ENCODE measurements around the gene EFNA3. TPM values are rescaled to one million over a fixed set of nuclear protein-coding genes. Genes with fewer than 3 reads are reported as not detected.

The EFNA3 gene
- total and polyA plus RNA-seq, 2 of the 4 experiments (the other 2 are of a cell fraction), result 0.72 to 1.6 TPM

DNA sequence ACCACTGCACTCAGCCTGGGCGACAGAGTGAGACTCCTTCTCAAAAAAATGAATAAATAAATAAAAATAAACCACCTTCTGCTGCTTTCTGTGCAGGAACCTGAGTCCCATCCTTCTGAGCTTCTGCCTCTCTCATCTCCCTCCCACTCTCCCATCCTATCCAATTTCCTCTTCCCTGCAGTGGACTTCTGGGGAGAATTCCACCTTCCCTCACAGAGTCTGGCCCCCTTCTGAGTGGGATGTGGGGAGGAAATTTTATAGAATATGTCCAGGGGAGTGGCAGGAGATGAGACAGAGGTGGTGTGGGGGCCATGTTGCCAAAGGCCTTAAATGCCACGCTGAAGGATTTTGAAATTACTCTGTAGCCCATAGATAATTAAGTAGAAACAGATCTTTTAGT is 43.7 kb downstream of the EFNA3 start:
- no peak overlapping the region for H3K4me3 ChIP-seq (ENCODE audit: insufficient read depth, low read depth, low read length)
- DNase-seq (no peak), ATAC-seq (ENCODE audit: low read depth) (no peak)
- no peak overlapping the region for H3K56ac ChIP-seq (ENCODE audit: extremely low read depth, insufficient read depth, low read length)
- no peak overlapping the region for H3K27ac ChIP-seq (ENCODE audit: insufficient read depth, low read length)
- no peak overlapping the region for H3K9ac ChIP-seq (ENCODE audit: low read depth, low read length)
- H3K9me3 ChIP-seq (ENCODE audit: control insufficient read depth, insufficient read depth, low read length), result no peaks in the 10 kb centered on the region
- H4K5ac ChIP-seq (ENCODE audit: low read depth, low read length), result no peak overlapping the region
- BruUV-seq (replicated peaks), result no TSS peak
- no peak overlapping the region for H2BK20ac ChIP-seq (ENCODE audit: low read depth, low read length)
- H2AK9ac ChIP-seq (replicated peaks; ENCODE audit: low read depth, low read length, poor library complexity), result no peak overlapping the region
- H4K8ac ChIP-seq (ENCODE audit: low read depth in 2 of 2, low read length in 2 of 2), result no peak overlapping the region
- H2BK5ac ChIP-seq (ENCODE audit: low read depth, low read length, poor library complexity, severe bottlenecking), result no peak overlapping the region
- no peak overlapping the region for H3K14ac ChIP-seq (replicated peaks; ENCODE audit: low read depth, low read length)
- peaks cover 58% of the 10 kb centered on the region for H3K27me3 ChIP-seq (ENCODE audit: control insufficient read depth, insufficient read depth, low read length)
- peaks cover 9% of the 10 kb centered on the region for H3K4me1 ChIP-seq (ENCODE audit: control insufficient read depth, insufficient read depth, low read length)
- H4K20me1 ChIP-seq (ENCODE audit: insufficient read depth, low read length), result peaks cover 2% of the 10 kb centered on the region
- no peak overlapping the region for H2AK5ac ChIP-seq (ENCODE audit: low read depth, low read length)
- H2BK120ac ChIP-seq (ENCODE audit: low read depth, low read length), result no peak overlapping the region
- no peaks in the 10 kb centered on the region for H3K36me3 ChIP-seq (ENCODE audit: control insufficient read depth, insufficient read depth, low read length)
- in situ Hi-C loops (cut with MboI; ENCODE audit: low sequenced_read_pairs) (no loop called here), intact Hi-C loops (cut with micrococcal nuclease) (no loop called here), dilution Hi-C loops (cut with HindIII; ENCODE audit: low sequenced_read_pairs, unreplicated experiment) (no loop called here)
- POLR2A ChIA-PET (ENCODE audit: unreplicated experiment), result no interaction called here
- no peaks in the 10 kb centered on the region for H3K9me1 ChIP-seq (ENCODE audit: insufficient read depth, low read length)
- no peak overlapping the region for H3K18ac ChIP-seq (ENCODE audit: low read depth, low read length)
- H2AFZ ChIP-seq (replicated peaks; ENCODE audit: low read length, poor library complexity), result no peak overlapping the region
- CTCF ChIA-PET, result no interaction called here
- H3K79me1 ChIP-seq (ENCODE audit: low read depth in 1 of 2, low read length in 2 of 2), result no peaks in the 10 kb centered on the region
- no peak overlapping the region for H3K4me2 ChIP-seq (ENCODE audit: low read depth, low read length)
- WGBS, 2 experiments (ENCODE audit: extremely low coverage in 2 of 2, insufficient read length in 1 of 2), result no CpG with 5 or more reads among the region's 2 CpGs
- no peak overlapping the region for H2BK15ac ChIP-seq (ENCODE audit: low read depth, low read length)
- H3K4ac ChIP-seq (ENCODE audit: low read depth, low read length), result no peak overlapping the region
- no peak overlapping the region for H4K91ac ChIP-seq (ENCODE audit: insufficient read depth, low read depth, low read length)
- TF ChIP-seq RFX5 (IDR thresholded peaks at IDR 0.05; ENCODE audit: low read depth, low read length) (no peak), MAFK (IDR thresholded peaks at IDR 0.05; ENCODE audit: low read depth, low read length) (no peak), CEBPB (IDR thresholded peaks at IDR 0.05; ENCODE audit: low read depth, low read length) (no peak), SMC3 (IDR thresholded peaks at IDR 0.05; ENCODE audit: low read depth, low read length) (no peak), NFE2L2 (IDR thresholded peaks at IDR 0.05; ENCODE audit: low read depth, low read length) (no peak), BHLHE40 (IDR thresholded peaks at IDR 0.05; ENCODE audit: low read depth, low read length) (no peak), MXI1 (IDR thresholded peaks at IDR 0.05; ENCODE audit: borderline replicate concordance, low read depth, low read length) (no peak), CHD1 (IDR thresholded peaks at IDR 0.05; ENCODE audit: low read depth, low read length) (no peak), MAZ (IDR thresholded peaks at IDR 0.05; ENCODE audit: borderline replicate concordance, low read depth, low read length) (no peak), RCOR1 (IDR thresholded peaks at IDR 0.05; ENCODE audit: insufficient replicate concordance, low read length) (no peak), RAD21 (IDR thresholded peaks at IDR 0.05; ENCODE audit: low read length) (no peak), POLR2A (IDR thresholded peaks at IDR 0.05; ENCODE audit: low read depth, low read length) (no peak)
- TF ChIP-seq, protein P1, sequence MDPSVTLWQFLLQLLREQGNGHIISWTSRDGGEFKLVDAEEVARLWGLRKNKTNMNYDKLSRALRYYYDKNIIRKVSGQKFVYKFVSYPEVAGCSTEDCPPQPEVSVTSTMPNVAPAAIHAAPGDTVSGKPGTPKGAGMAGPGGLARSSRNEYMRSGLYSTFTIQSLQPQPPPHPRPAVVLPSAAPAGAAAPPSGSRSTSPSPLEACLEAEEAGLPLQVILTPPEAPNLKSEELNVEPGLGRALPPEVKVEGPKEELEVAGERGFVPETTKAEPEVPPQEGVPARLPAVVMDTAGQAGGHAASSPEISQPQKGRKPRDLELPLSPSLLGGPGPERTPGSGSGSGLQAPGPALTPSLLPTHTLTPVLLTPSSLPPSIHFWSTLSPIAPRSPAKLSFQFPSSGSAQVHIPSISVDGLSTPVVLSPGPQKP (IDR thresholded peaks at IDR 0.05; ENCODE audit: borderline replicate concordance, low read depth, low read length), result no peak
- TF ChIP-seq, protein P2, sequence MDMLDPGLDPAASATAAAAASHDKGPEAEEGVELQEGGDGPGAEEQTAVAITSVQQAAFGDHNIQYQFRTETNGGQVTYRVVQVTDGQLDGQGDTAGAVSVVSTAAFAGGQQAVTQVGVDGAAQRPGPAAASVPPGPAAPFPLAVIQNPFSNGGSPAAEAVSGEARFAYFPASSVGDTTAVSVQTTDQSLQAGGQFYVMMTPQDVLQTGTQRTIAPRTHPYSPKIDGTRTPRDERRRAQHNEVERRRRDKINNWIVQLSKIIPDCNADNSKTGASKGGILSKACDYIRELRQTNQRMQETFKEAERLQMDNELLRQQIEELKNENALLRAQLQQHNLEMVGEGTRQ (IDR thresholded peaks at IDR 0.05; ENCODE audit: low read depth, low read length), result no peak
- H3K23ac ChIP-seq (ENCODE audit: low read depth, low read length), result no peak overlapping the region
